GM18520 (cell line): ENCODE data around the gene MYG1.
"Not testable (repeated sequence)": the region's sequence is repeated elsewhere in the genome, so short reads cannot be mapped to it uniquely, and the experiment has no call there.

ENCODE experiments used
- ATAC-seq: cut with Tn5 transposase; IDR thresholded peaks from one replicate; pipeline ENCODE4 v1.9.1; 2021; ENCODE audit not compliant: unreplicated experiment

MYG1 gene

DNA sequence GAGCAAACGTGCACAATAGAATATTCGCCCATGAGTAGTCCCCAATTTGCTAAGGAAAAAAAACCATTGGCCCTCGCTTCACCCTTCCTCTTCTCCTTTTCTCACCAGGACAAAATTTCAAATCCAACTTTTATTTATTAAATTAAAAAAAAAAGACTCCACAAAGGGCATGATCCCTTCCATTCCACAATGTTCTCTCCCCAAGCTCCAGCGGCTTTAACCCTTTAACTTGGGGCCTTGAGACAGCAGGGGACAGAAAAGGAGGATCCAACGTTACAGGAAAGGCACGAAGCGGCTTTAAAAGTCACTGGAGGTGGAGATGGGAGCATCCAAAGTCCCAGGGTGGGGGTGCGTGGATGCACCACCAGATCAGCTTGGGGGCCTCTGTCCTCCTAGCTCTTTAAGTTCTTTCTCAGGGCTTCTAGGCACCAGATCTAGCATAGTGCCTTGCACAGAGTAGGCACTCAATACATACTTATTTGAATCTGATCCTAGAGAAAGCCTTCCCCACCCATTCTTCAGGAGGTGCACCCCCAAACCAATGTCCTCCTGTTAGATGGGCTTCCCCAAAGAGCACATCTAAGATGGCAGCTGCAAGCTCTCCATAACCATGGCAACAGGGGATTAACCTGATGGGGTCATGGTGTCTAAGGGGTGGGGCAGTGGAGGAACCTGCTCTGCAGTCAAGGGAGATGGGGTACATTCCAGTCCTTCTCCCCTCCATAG is 27.1 kb downstream of the MYG1 start:
- no peak for ATAC-seq

DNA sequence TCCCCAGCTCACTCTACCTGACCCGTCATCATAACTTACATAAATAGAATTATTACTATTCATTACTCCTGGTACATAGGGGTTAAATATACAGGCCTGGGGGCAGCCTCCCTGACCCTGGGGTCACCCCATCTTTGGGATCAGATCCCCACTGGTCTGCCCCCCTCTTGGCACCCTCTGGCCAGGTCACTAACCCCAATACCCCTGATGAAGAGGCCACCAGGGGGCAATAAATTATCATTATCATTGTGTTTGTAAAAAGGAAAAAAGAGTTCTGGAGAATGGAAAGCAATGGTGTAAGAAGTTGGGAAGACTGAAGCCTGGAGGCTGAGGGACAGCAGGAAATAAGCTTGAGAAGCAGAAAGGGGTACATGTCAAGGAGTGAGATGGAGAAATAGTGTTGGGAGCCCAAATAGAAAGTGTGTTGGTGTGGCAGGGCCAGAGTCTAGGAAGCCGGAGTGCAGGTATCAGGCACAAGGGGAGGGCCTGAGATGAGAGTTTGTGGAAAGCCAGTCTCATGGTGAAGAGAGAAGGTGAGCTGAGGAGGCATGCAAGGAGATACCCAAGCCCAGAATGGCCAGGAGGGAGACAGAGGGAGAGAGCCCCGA is 28.0 kb downstream of the MYG1 start:
- no peak for ATAC-seq

DNA sequence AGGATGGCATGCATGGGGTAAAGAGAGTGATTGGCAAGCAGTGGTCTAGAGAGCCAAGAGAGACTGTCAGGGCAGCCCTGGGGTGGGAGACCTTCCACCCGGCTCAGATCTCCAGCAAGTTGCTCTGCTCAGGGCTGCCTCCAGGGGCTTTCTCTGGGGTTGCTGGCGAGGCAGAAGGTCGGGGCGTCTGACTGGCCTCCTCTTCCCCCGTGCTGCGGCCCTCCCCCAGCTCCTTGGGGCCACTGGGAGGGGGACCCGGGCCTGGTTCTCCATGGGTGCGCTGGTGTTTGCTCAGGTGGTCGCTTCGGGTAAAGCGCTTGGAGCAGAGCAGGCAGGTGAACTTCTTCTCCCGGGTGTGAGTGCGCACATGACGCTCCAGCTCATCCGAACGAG is 28.5 kb downstream of the MYG1 start:
- no peak for ATAC-seq

DNA sequence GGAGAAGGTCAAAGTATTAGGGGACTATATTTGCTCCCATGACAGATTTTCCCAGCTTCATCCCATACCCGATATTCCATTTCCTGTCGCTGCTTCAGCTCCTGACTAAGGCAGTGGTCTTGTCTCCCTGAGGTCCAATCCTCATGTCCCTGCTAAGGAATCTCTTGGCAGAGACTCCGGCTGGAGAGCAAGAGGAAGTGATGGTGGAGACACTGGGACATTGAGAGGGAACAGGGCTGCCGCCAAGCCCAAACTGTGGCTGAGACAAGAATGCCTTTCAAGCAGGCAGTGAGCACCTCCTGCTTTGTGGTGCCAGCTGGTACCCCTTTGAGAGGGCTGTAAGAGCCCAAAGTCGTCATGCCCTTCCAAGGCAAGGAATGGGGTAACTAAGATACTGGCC is 31.2 kb downstream of the MYG1 start:
- no peak for ATAC-seq

- ATAC-seq, result not testable (repeated sequence)
These were observed 32.8 kb downstream of the MYG1 start for GRCh38 chr12:53332339-53332738.

DNA sequence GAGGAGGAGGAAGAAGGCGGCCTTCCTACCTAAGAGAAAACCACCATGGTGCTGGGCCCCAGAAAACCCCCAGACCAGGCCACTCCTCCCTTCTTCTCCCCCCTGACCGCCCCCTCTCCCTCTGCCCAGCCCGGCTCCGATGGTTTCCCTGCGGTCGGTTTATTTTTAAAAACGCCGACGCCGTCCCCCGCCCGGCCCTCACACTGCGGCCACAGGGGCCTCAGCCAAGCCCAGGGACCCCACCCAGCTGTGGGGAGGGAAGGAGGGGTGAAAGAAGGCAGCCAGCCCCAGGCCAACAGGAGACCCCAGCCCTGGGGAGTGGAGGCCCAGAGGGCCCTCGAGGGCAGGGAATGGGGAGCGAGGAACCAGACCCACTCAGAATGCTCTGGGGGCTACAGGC is 33.2 kb downstream of the MYG1 start:
- no peak for ATAC-seq

- no peak for ATAC-seq
These were observed 33.8 kb downstream of the MYG1 start for GRCh38 chr12:53333289-53333688.

GRCh38 chr12:53333845-53334244 is 34.4 kb downstream of the MYG1 start:
- no peak for ATAC-seq

GRCh38 chr12:53334822-53335221 is 35.3 kb downstream of the MYG1 start:
- ATAC-seq, result no peak

DNA sequence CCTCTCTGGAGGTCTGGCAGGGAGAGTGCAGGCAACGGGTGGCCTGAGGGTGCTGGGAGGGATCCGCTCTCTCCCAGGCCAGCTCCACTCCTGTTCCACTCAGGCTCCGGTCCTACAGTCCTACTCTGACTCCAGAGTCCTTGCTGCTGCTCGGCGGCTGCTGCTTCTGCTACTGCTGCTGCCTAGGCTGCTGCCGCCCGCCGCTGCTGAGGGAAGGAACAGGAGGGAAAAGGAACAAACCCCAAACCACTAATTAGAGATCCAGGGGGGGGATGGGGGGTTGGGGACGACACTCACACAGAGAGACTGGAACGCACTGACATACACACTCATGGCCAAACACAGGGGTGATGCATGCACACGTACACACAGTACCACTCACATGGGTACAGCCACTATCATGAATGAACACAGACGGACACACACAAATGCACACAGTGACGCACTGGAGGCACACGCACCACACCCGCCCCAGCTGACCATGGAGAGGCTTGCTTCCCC is 36.7 kb downstream of the MYG1 start, which contains the start of gene SP7:
SP7 (minus strand) TSS at position 174 of the 501 bp plus-strand sequence. CDS start 708 bp downstream, outside the sequence.
- no peak for ATAC-seq

DNA sequence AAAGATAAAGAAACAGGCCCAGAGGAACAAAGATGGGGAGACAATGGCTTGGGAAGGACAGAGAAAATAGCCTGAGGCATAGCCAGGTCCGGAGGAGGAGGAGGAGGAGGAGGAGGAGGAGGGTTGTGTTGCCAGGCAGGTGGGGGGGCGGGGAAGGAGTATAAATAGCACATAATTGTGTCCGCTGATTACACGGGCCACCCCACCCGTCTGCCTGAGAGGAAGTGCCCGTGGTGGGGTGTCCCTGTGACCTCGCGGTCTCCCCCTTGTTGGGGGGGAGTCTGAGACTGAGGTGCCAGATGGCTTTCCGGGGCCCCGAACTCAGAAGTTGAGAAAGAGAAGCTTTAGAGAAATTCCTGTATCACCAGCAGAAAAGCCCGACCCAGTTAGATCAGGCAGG is 38.5 kb downstream of the MYG1 start:
- no peak for ATAC-seq

DNA sequence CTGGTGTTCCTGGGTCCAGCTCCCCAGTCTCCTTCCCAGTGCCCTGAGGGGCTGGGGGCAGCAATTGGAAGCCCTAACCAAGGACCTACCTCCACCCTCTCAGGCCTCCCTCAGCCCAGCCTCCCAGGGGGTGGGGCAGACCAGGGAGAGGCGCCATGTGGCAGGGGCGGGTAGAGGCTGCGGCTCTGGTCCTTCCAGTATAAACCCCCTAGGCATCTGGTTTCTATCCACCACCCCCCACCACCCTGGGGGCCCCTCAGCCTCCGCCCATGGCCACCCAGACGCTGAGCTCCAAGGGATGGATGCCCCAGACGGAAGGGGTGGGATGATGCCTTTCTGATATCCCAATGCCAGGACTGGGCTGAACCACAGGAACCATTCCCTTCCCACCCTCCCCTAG is 39.4 kb downstream of the MYG1 start:
- no peak for ATAC-seq

- no peak for ATAC-seq
These were observed 40.9 kb downstream of the MYG1 start for GRCh38 chr12:53340398-53340797.

DNA sequence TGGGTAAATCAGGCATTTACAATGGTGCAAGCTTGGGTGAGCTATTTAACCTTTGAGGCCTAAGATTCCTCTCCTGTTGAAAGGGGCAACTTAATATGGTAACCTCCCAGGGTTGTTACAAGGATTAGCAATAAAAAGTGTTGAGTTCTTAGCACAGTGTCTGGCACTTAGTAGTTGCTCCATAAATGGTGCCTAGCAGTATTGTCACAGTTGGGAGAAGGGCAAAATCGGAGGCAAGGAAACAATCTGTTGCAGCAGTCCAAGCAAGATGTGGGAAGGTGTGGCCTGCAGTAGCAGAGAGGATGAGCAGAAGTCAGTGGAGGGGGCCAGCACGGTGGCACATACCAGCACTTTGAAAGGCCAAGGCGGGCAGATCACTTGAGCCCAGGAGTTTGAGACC is 44.0 kb downstream of the MYG1 start:
- ATAC-seq, result no peak

GRCh38 chr12:53343969-53344368 is 44.5 kb downstream of the MYG1 start:
- ATAC-seq, result no peak

DNA sequence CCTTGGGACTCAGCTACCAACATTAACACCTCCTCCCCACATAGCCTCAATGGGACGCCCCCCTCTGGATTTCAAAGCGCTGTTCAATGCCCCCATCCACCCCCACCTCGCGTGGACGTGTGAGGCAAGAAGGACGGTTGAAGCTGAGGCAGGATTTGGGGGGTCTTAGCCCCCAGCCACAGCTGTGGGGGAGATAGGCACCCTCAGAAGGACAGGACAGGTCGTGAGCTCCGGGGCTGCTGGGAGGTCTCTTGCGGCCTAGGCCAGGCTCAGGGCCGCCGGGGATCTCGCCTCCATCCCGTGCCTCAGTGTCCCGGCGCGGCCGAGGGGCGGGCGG is 45.0 kb downstream of the MYG1 start:
- no peak for ATAC-seq

DNA sequence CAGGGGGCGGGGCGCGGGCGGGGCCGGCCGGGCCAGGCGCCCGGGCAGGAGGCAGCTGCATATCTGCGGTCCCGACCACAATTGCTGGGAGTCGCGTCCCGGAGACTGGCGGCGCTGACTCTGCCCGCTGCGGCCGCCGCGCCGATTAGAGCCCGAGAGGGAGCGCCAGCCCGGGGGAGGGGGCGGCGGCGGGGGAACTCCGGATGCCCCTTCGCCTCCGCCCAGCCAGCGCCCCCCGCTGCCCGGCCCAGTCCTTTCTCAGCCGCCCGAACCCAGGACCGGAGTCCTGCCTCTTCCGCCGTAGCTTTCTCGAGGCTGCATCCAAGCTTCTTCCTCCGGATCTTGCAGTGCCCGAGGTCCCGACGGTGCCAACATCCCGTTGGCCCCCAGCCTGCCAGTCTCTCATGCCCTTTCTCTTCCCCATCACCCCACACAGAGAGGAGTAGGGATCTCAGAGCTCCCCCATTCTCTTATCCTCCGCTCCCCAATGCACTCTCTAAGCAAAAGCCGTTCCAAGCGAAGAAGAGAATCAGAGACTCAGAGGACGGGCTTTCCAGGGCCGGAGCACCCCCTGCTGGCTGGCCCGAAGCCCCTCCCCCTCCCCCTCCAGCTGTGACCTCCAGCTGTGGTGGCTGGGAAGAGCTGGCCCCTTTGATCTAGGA is 45.5 kb downstream of the MYG1 start:
- no peak for ATAC-seq

DNA sequence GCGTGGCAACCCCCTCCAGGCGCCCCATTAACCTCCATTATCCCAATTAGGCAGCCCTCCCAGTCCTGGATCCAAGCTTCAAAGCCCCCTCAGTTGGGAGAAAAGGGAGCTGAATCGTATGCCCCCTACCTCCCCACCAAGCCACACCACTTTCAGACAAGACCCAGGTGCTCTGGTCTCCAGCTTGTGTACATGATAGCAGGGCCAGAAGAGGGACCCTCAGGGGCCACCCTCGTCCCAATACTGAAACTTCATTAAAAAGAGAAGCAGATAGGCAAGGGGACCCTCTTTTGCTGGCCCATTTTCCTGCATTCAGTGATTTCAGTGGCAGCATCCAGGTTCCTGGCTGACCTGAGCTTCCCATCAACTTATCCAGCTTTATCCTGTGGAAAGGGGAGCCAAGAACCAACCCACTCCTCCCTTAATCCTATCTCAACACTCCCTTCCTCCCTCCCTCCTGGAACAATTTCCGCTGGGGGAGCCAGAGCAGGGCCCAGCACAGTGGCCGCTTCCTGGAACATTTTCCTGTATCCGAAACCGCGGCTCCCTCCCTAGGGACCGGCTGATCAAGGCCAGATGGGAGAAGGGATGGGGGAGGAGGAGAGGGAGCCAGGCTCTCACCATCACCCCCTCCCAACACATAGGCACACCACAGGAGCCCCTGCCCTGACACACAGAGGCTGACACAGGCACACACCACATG is 46.1 kb downstream of the MYG1 start:
- no peak for ATAC-seq

DNA sequence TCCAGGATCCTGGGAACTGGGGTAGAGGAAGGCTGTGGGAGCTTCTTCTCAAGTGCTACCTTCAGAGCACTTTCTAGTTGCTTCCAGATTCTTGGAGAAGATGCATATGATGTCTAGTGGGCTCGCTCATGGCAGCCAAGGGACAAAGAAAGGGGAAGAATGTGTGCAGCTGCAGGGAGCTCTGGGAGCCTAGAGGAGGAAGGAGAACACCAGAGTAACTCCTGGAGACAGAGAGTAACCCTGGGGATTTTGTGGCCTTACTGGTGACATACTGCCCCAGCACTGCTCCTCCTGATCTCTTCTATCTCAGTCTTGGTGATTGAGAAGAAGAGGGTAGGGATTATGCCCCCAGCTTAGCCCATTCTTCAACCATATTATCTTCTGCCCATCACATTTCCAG is 47.0 kb downstream of the MYG1 start:
- no peak for ATAC-seq

- ATAC-seq, result no peak
These were observed 48.4 kb downstream of the MYG1 start for GRCh38 chr12:53347905-53348304.
